ENCODE measurements around the gene PLCH1. TPM values are rescaled to one million over a fixed set of nuclear protein-coding genes. Genes with fewer than 3 reads are reported as not detected.

PLCH1 gene
- total and polyA plus RNA-seq, 2 experiments from 2014 or later, result 8.1 to 25.3 TPM

DNA sequence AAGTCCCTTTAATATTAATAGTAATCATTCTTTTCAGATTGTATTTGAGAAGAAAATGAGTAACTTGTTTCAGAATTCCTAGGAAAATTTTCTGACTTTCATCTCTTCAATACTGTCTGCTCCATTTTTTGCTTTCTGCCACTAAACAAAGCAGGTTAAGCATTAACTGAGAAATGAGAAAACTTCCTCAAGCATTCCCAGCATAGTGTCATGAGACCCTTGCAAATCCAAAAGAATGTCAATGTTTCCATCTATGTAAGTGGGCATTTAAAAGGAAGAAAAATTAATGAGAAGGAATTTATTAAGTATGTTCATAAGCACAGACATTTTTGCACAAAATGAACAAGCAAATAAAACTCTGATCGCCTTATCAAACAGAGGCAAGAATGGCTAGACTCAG is 303.4 kb downstream of the PLCH1 start:
- Mint-ChIP-seq H3K27me3 (ENCODE audit: insufficient read depth, low read depth, poor library complexity) (no peaks in the 10 kb centered on the region), H3K27ac (no peak overlapping the region), H3K4me3 (no peak overlapping the region), H3K4me1 (no peaks in the 10 kb centered on the region), H3K9me3 (no peaks in the 10 kb centered on the region), H3K36me3 (ENCODE audit: low read depth) (no peaks in the 10 kb centered on the region)
- 0 out of 2 replicates have a peak, but pooled peaks cover 17% of the 10 kb centered on the region for H3K9me2 ChIP-seq (ENCODE audit: insufficient read depth)
- no peaks in the 10 kb centered on the region for H3K36me3 ChIP-seq (ENCODE audit: insufficient read depth)
- no peak for DNase-seq (ENCODE audit: low spot score)
- H3K27me3 ChIP-seq (ENCODE audit: insufficient read depth), result no peaks in the 10 kb centered on the region
- TF ChIP-seq, protein P1, sequence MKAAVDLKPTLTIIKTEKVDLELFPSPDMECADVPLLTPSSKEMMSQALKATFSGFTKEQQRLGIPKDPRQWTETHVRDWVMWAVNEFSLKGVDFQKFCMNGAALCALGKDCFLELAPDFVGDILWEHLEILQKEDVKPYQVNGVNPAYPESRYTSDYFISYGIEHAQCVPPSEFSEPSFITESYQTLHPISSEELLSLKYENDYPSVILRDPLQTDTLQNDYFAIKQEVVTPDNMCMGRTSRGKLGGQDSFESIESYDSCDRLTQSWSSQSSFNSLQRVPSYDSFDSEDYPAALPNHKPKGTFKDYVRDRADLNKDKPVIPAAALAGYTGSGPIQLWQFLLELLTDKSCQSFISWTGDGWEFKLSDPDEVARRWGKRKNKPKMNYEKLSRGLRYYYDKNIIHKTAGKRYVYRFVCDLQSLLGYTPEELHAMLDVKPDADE (IDR thresholded peaks at IDR 0.05), result no peak
- no peak for TF ChIP-seq JUNB (IDR thresholded peaks at IDR 0.05; ENCODE audit: unreplicated experiment)
- TF ChIP-seq CTCF (conservative IDR thresholded peaks at IDR 0.05; ENCODE audit: low read depth in 2 of 2), result no peak
- no peak for TF ChIP-seq ZNF331 (CRISPR knock-in tag; IDR thresholded peaks at IDR 0.05; ENCODE audit: low read depth)
- TF ChIP-seq, protein P2, sequence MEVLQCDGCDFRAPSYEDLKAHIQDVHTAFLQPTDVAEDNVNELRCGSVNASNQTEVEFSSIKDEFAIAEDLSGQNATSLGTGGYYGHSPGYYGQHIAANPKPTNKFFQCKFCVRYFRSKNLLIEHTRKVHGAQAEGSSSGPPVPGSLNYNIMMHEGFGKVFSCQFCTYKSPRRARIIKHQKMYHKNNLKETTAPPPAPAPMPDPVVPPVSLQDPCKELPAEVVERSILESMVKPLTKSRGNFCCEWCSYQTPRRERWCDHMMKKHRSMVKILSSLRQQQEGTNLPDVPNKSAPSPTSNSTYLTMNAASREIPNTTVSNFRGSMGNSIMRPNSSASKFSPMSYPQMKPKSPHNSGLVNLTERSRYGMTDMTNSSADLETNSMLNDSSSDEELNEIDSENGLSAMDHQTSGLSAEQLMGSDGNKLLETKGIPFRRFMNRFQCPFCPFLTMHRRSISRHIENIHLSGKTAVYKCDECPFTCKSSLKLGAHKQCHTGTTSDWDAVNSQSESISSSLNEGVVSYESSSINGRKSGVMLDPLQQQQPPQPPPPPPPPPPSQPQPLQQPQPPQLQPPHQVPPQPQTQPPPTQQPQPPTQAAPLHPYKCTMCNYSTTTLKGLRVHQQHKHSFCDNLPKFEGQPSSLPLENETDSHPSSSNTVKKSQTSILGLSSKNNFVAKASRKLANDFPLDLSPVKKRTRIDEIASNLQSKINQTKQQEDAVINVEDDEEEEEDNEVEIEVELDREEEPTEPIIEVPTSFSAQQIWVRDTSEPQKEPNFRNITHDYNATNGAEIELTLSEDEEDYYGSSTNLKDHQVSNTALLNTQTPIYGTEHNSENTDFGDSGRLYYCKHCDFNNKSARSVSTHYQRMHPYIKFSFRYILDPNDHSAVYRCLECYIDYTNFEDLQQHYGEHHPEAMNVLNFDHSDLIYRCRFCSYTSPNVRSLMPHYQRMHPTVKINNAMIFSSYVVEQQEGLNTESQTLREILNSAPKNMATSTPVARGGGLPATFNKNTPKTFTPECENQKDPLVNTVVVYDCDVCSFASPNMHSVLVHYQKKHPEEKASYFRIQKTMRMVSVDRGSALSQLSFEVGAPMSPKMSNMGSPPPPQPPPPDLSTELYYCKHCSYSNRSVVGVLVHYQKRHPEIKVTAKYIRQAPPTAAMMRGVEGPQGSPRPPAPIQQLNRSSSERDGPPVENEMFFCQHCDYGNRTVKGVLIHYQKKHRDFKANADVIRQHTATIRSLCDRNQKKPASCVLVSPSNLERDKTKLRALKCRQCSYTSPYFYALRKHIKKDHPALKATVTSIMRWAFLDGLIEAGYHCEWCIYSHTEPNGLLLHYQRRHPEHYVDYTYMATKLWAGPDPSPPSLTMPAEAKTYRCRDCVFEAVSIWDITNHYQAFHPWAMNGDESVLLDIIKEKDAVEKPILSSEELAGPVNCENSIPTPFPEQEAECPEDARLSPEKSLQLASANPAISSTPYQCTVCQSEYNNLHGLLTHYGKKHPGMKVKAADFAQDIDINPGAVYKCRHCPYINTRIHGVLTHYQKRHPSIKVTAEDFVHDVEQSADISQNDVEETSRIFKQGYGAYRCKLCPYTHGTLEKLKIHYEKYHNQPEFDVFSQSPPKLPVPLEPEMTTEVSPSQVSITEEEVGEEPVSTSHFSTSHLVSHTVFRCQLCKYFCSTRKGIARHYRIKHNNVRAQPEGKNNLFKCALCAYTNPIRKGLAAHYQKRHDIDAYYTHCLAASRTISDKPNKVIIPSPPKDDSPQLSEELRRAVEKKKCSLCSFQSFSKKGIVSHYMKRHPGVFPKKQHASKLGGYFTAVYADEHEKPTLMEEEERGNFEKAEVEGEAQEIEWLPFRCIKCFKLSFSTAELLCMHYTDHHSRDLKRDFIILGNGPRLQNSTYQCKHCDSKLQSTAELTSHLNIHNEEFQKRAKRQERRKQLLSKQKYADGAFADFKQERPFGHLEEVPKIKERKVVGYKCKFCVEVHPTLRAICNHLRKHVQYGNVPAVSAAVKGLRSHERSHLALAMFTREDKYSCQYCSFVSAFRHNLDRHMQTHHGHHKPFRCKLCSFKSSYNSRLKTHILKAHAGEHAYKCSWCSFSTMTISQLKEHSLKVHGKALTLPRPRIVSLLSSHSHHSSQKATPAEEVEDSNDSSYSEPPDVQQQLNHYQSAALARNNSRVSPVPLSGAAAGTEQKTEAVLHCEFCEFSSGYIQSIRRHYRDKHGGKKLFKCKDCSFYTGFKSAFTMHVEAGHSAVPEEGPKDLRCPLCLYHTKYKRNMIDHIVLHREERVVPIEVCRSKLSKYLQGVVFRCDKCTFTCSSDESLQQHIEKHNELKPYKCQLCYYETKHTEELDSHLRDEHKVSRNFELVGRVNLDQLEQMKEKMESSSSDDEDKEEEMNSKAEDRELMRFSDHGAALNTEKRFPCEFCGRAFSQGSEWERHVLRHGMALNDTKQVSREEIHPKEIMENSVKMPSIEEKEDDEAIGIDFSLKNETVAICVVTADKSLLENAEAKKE (CRISPR knock-in tag; IDR thresholded peaks at IDR 0.05), result no peak
- TF ChIP-seq CREB1 (CRISPR knock-in tag; IDR thresholded peaks at IDR 0.05; ENCODE audit: low read depth), result no peak
- TF ChIP-seq, protein P3, sequence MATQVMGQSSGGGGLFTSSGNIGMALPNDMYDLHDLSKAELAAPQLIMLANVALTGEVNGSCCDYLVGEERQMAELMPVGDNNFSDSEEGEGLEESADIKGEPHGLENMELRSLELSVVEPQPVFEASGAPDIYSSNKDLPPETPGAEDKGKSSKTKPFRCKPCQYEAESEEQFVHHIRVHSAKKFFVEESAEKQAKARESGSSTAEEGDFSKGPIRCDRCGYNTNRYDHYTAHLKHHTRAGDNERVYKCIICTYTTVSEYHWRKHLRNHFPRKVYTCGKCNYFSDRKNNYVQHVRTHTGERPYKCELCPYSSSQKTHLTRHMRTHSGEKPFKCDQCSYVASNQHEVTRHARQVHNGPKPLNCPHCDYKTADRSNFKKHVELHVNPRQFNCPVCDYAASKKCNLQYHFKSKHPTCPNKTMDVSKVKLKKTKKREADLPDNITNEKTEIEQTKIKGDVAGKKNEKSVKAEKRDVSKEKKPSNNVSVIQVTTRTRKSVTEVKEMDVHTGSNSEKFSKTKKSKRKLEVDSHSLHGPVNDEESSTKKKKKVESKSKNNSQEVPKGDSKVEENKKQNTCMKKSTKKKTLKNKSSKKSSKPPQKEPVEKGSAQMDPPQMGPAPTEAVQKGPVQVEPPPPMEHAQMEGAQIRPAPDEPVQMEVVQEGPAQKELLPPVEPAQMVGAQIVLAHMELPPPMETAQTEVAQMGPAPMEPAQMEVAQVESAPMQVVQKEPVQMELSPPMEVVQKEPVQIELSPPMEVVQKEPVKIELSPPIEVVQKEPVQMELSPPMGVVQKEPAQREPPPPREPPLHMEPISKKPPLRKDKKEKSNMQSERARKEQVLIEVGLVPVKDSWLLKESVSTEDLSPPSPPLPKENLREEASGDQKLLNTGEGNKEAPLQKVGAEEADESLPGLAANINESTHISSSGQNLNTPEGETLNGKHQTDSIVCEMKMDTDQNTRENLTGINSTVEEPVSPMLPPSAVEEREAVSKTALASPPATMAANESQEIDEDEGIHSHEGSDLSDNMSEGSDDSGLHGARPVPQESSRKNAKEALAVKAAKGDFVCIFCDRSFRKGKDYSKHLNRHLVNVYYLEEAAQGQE (IDR thresholded peaks at IDR 0.05; ENCODE audit: unreplicated experiment), result no peak
- no peak for TF ChIP-seq EZH2phosphoT487 (IDR thresholded peaks at IDR 0.05; ENCODE audit: unreplicated experiment)
- TF ChIP-seq EZH2 (IDR thresholded peaks at IDR 0.05; ENCODE audit: low read depth, unreplicated experiment), result no peak
- no peak for TF ChIP-seq POLR2AphosphoS5 (IDR thresholded peaks at IDR 0.05; ENCODE audit: low read depth)
- TF ChIP-seq ZNF114 (CRISPR knock-in tag; IDR thresholded peaks at IDR 0.05), result no peak
- no peak for TF ChIP-seq STAT1 (IDR thresholded peaks at IDR 0.05; ENCODE audit: unreplicated experiment)
- no peak for TF ChIP-seq NANOG (IDR thresholded peaks at IDR 0.05; ENCODE audit: borderline replicate concordance)
- no peak overlapping the region for H2AFZ ChIP-seq
- no peaks in the 10 kb centered on the region for H3F3A ChIP-seq (replicated peaks; ENCODE audit: low read depth)
- no peaks in the 10 kb centered on the region for H4K20me1 ChIP-seq (replicated peaks; ENCODE audit: insufficient read depth)
- H3K79me2 ChIP-seq (replicated peaks; ENCODE audit: insufficient read depth), result no peaks in the 10 kb centered on the region
- no peak overlapping the region for H3K4me2 ChIP-seq
- no peaks in the 10 kb centered on the region for H3K4me1 ChIP-seq (ENCODE audit: insufficient read depth)
- no peak overlapping the region for H3K27ac ChIP-seq (ENCODE audit: low read depth)
- H3K4me3 ChIP-seq, result no peak overlapping the region
- no peak for ATAC-seq
